ENCODE data around the gene LAMC2. TPM values are rescaled to one million over a fixed set of nuclear protein-coding genes. Genes with fewer than 3 reads are reported as not detected.

LAMC2 gene
- total RNA-seq, 1 donor from 2014 or later: 13.9 TPM

DNA sequence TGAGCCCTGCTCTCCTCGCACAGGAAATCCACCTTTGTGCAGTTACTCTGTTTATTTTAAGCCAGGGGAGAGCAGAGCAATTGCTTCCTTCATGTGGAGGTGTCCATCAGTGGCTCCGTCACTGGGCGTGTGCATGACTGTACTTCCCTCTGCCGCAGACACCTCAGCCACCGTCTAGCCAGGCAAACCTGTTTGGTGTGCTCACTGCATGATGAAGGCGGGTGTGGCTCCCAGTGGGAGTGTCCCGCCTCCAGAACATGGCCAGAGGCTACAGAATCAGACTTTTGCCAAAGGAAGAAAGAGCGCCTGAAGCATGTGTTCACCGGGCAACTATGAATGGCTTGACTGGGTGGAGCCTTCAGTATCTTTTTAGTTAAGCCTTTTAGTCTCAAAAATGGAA, 26.1 kb upstream of the LAMC2 start:
- peaks cover 23% of the 10 kb centered on the region for H3K4me1 ChIP-seq (ENCODE audit: insufficient read depth, low read length)
- Mint-ChIP-seq H3K36me3 (ENCODE audit: low read depth, unreplicated experiment) (peaks cover 2% of the 10 kb centered on the region), H3K4me3 (ENCODE audit: unreplicated experiment) (no peak overlapping the region), H3K4me1 (ENCODE audit: low read depth, unreplicated experiment) (peaks cover 8% of the 10 kb centered on the region), H3K27ac (ENCODE audit: unreplicated experiment) (no peak overlapping the region), H3K27me3 (ENCODE audit: low read depth, unreplicated experiment) (no peaks in the 10 kb centered on the region), H3K9me3 (ENCODE audit: unreplicated experiment) (no peaks in the 10 kb centered on the region)
- H3K36me3 ChIP-seq (ENCODE audit: insufficient read depth, low read length): no peaks in the 10 kb centered on the region
- H4K20me1 ChIP-seq (ENCODE audit: insufficient read depth, low read length): no peaks in the 10 kb centered on the region
- H3K9ac ChIP-seq (ENCODE audit: low read length): no peak overlapping the region
- H3K4me3 ChIP-seq (ENCODE audit: insufficient read depth, low read depth, low read length): no peak overlapping the region
- DNase-seq (ENCODE audit: low read depth) (peak; percentile 80), FAIRE-seq (no peak)
- no peaks in the 10 kb centered on the region for H3K27me3 ChIP-seq (ENCODE audit: insufficient read depth, low read length)
- H3K27ac ChIP-seq (ENCODE audit: low read depth, low read length): no peak overlapping the region
- no peak for TF ChIP-seq EZH2 (IDR thresholded peaks at IDR 0.05; ENCODE audit: insufficient read depth, low read length)
- TF ChIP-seq, protein P1, sequence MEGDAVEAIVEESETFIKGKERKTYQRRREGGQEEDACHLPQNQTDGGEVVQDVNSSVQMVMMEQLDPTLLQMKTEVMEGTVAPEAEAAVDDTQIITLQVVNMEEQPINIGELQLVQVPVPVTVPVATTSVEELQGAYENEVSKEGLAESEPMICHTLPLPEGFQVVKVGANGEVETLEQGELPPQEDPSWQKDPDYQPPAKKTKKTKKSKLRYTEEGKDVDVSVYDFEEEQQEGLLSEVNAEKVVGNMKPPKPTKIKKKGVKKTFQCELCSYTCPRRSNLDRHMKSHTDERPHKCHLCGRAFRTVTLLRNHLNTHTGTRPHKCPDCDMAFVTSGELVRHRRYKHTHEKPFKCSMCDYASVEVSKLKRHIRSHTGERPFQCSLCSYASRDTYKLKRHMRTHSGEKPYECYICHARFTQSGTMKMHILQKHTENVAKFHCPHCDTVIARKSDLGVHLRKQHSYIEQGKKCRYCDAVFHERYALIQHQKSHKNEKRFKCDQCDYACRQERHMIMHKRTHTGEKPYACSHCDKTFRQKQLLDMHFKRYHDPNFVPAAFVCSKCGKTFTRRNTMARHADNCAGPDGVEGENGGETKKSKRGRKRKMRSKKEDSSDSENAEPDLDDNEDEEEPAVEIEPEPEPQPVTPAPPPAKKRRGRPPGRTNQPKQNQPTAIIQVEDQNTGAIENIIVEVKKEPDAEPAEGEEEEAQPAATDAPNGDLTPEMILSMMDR (IDR thresholded peaks at IDR 0.05; ENCODE audit: insufficient read depth, low read depth, low read length): no peak
- H2AFZ ChIP-seq (ENCODE audit: low read depth, low read length): peak overlapping the region; percentile 21
- H3K9me3 ChIP-seq (ENCODE audit: insufficient read depth, low read depth, low read length): no peaks in the 10 kb centered on the region
- H3K4me2 ChIP-seq (ENCODE audit: low read length): no peak overlapping the region
- no peaks in the 10 kb centered on the region for H3K79me2 ChIP-seq (ENCODE audit: insufficient read depth, low read length)

DNA sequence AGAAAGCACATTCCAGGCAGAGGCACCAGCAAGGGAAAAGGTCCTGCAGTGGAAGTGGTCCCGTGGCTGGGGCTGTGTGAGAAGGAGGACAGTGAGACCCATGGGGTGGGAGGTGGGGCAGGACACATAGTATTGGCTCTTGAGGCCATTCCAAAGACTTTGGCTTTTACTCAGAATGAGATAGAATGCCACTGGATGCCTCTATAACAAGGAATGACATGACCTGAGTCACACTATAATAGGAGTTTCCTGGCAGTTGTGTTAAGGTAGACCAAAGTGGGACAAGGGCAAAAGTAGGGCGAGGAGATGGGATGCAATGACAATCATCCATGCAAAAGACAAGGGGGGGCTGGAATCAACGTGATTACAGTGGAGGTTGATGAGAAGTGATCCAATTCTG, 24.7 kb upstream of the LAMC2 start:
- H3K9me3 Mint-ChIP-seq (ENCODE audit: unreplicated experiment): no peaks in the 10 kb centered on the region
- Histone ChIP-seq H3K79me2 (ENCODE audit: insufficient read depth, low read length) (no peaks in the 10 kb centered on the region), H3K9ac (ENCODE audit: low read length) (no peak overlapping the region), H3K36me3 (ENCODE audit: insufficient read depth, low read length) (no peaks in the 10 kb centered on the region), H3K4me1 (ENCODE audit: insufficient read depth, low read length) (peaks cover 27% of the 10 kb centered on the region), H2AFZ (ENCODE audit: low read depth, low read length) (no peak overlapping the region), H3K4me3 (ENCODE audit: insufficient read depth, low read depth, low read length) (no peak overlapping the region), H3K9me3 (ENCODE audit: insufficient read depth, low read depth, low read length) (no peaks in the 10 kb centered on the region), H3K27me3 (ENCODE audit: insufficient read depth, low read length) (no peaks in the 10 kb centered on the region), H3K27ac (ENCODE audit: low read depth, low read length) (no peak overlapping the region), H4K20me1 (ENCODE audit: insufficient read depth, low read length) (no peaks in the 10 kb centered on the region), H3K4me2 (ENCODE audit: low read length) (no peak overlapping the region)
- peaks cover 15% of the 10 kb centered on the region for H3K4me1 Mint-ChIP-seq (ENCODE audit: low read depth, unreplicated experiment)
- peaks cover 2% of the 10 kb centered on the region for H3K36me3 Mint-ChIP-seq (ENCODE audit: low read depth, unreplicated experiment)
- TF ChIP-seq, protein P1 (IDR thresholded peaks at IDR 0.05; ENCODE audit: insufficient read depth, low read depth, low read length): no peak
- TF ChIP-seq EZH2 (IDR thresholded peaks at IDR 0.05; ENCODE audit: insufficient read depth, low read length): no peak
- DNase-seq (ENCODE audit: low read depth) (no peak), FAIRE-seq (no peak)
- H3K27me3 Mint-ChIP-seq (ENCODE audit: low read depth, unreplicated experiment): no peaks in the 10 kb centered on the region
- no peak overlapping the region for H3K4me3 Mint-ChIP-seq (ENCODE audit: unreplicated experiment)
- no peak overlapping the region for H3K27ac Mint-ChIP-seq (ENCODE audit: unreplicated experiment)

DNA sequence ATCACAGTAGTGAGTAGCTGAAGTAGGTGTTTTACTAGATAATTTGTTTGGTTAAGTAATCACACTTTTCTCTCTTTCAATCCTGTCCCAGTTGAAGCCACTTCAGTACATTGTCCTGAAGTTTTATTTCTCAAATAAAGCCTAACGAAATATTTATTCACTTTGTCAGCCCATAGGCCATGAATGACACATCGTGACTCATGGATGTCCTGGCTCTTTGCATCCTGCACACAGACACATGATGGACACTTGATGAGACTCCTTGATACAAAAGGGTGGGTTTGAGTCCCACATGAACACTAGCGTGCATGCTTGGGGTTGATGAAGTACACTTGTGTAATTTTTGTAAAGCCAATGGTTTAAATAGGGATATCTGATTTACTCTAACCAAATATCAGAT, 22.7 kb upstream of the LAMC2 start:
- H3K27ac Mint-ChIP-seq (ENCODE audit: unreplicated experiment): no peak overlapping the region
- H3K36me3 Mint-ChIP-seq (ENCODE audit: low read depth, unreplicated experiment): peaks cover 2% of the 10 kb centered on the region
- no peak overlapping the region for H2AFZ ChIP-seq (ENCODE audit: low read depth, low read length)
- no peak overlapping the region for H3K4me3 ChIP-seq (ENCODE audit: insufficient read depth, low read depth, low read length)
- peak overlapping the region; percentile 83 for H3K27ac ChIP-seq (ENCODE audit: low read depth, low read length)
- H3K4me2 ChIP-seq (ENCODE audit: low read length): peak overlapping the region; percentile 46
- no peaks in the 10 kb centered on the region for H3K36me3 ChIP-seq (ENCODE audit: insufficient read depth, low read length)
- H4K20me1 ChIP-seq (ENCODE audit: insufficient read depth, low read length): no peaks in the 10 kb centered on the region
- peak overlapping the region; percentile 40 for H3K9ac ChIP-seq (ENCODE audit: low read length)
- H3K4me3 Mint-ChIP-seq (ENCODE audit: unreplicated experiment): no peak overlapping the region
- DNase-seq (ENCODE audit: low read depth) (peak; percentile 94), FAIRE-seq (peak; percentile 73)
- peaks cover 15% of the 10 kb centered on the region for H3K4me1 Mint-ChIP-seq (ENCODE audit: low read depth, unreplicated experiment)
- TF ChIP-seq, protein P1 (IDR thresholded peaks at IDR 0.05; ENCODE audit: insufficient read depth, low read depth, low read length): no peak
- no peak for TF ChIP-seq EZH2 (IDR thresholded peaks at IDR 0.05; ENCODE audit: insufficient read depth, low read length)
- no peaks in the 10 kb centered on the region for H3K9me3 Mint-ChIP-seq (ENCODE audit: unreplicated experiment)
- H3K4me1 ChIP-seq (ENCODE audit: insufficient read depth, low read length): peaks cover 27% of the 10 kb centered on the region
- H3K9me3 ChIP-seq (ENCODE audit: insufficient read depth, low read depth, low read length): no peaks in the 10 kb centered on the region
- no peaks in the 10 kb centered on the region for H3K79me2 ChIP-seq (ENCODE audit: insufficient read depth, low read length)
- no peaks in the 10 kb centered on the region for H3K27me3 Mint-ChIP-seq (ENCODE audit: low read depth, unreplicated experiment)
- H3K27me3 ChIP-seq (ENCODE audit: insufficient read depth, low read length): no peaks in the 10 kb centered on the region
